Effector CD8-positive, alpha-beta T cell (primary cell): ENCODE measurements around the gene ST7.
"Not testable (repeated sequence)": the region's sequence is repeated elsewhere in the genome, so short reads cannot be mapped to it uniquely, and the experiment has no call there.

Source experiments
- DNase-seq: peaks from one replicate; lab custom pipeline; 2025; lab: John Stamatoyannopoulos, UW

Gene ST7

DNA sequence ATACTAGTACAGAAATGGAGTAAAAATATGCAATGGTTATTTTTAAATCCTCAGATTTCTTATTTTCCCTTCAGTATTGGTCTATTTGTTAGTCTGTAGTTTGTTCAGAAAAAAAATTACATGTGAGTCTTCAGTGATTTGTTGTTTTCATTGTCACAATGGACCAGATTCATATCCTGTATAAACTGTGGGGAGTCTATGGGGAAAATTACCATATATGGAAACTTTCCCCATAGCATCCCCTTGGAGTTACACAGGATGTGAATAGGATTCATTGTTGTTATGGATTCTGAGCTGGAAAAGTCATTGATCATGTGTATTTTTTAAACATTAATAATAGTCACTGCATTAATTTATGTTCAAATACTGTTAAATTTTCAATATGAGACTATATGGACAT lies 72.6 kb downstream of the ST7 start:
- no peak for DNase-seq

- not testable (repeated sequence) for DNase-seq
Measured at GRCh38 chr7:117030346-117030745, 77.0 kb downstream of the ST7 start.

- DNase-seq: not testable (repeated sequence)
Measured at GRCh38 chr7:117030793-117031192, 77.5 kb downstream of the ST7 start.

- no peak for DNase-seq
Measured at GRCh38 chr7:117032810-117033209, 79.5 kb downstream of the ST7 start.

- DNase-seq: no peak
Measured at GRCh38 chr7:117034851-117035464, 81.7 kb downstream of the ST7 start.

- no peak for DNase-seq
Measured at GRCh38 chr7:117035465-117035862, 82.2 kb downstream of the ST7 start.

GRCh38 chr7:117036053-117036669 lies 82.9 kb downstream of the ST7 start:
- DNase-seq: no peak

DNA sequence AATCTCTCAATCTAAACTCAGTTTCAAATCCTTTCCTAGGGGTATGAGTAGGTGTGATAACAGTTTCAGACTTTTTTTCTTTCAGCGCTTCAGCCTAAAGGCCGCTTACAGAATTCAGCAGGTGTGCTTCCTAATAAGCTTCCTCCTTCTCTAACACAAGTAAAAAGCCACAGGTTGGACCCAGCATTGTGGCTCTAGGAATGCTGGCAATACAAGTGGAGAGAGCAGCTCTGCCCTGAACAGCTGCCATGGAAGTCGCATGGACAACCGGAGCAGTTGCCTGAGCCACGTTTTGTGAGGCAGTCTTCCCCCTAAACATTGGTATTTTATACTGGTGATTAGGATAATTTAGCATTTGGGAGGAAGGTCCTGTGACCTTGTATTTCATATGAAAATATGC lies 83.5 kb downstream of the ST7 start:
- DNase-seq: no peak

- no peak for DNase-seq
Measured at GRCh38 chr7:117038408-117038807, 85.1 kb downstream of the ST7 start.

DNA sequence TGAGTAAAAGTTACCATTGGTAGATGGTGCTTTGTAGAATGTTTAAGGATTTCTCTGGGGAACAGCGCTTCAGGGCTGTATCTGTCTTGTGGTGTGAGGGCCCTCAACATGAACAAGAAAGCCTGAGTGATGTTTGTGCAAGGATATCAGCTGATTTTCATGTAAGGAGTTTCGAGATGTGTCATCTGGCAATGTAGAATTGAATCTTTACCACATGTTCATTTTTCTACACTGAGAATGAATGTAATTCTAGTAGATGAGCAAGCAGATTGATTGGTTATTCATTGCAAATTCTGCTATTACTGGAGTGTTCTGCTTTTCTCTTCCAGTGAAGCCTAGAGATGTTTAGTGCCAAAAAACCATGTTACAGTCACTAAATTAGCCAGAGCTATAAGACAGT lies 87.7 kb downstream of the ST7 start:
- DNase-seq: no peak

- DNase-seq: no peak
Measured at GRCh38 chr7:117041822-117042221, 88.5 kb downstream of the ST7 start.

- no peak for DNase-seq
Measured at GRCh38 chr7:117043108-117043825, 90.0 kb downstream of the ST7 start.

GRCh38 chr7:117044664-117045063 lies 91.4 kb downstream of the ST7 start:
- DNase-seq: no peak

GRCh38 chr7:117045927-117046710 lies 92.8 kb downstream of the ST7 start:
- no peak for DNase-seq

DNA sequence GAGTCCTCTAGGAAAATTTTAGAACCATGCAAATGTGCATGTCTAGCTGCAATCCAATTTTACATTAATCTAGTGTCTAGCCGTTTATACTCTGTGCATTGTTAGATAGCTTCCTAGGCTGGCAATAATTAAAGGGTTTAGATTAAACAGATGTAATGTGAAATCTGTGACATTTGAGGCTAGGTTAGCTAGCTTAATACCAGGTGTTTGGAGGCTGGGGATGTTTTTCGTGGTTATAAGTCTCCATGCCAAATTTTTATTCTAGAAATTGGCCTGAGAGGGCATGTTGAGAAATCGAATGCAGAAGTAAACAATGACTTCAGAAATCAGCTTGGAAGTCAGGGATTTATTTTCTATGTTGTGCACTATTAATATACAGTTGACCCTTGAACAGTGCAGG lies 94.2 kb downstream of the ST7 start:
- no peak for DNase-seq

- DNase-seq: no peak
Measured at GRCh38 chr7:117048114-117048866, 95.0 kb downstream of the ST7 start.

DNA sequence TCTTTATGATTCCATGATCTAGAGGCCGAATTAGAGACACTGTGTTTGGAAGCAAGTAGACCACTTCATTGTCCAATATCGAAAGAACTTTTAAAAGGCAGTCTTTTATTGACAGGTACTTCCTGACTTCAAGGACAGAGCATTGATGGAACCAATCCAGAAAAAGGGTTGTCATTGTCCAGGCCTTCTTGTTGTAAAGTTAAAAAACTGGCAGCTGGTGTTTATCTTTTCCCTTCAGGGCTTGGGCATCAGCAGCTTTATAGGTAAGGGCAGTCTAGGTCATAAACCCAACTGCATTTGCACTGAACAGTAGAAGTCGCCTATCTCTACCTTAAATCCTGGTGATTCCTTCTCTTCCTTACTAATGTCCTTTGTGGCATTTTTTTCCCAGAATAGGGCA lies 95.6 kb downstream of the ST7 start:
- DNase-seq: no peak

DNA sequence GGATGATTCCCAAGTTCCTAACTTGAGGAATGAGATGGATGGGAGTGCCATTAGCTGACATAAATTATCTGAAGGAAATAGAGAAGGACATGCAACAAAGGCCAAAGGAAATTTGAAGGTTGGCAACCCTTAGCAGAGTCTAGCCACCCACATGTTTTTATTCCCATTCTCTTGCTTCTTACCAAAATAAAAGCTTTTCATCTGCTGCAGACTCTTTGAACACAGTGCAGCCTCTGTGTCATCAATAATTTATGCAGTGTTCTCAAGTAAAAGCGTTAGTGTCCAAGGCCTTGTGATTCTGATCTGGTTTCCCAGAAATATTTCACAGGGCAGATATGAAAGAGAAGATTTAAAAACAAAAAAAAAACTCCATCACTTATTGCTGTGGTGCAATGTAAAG lies 98.5 kb downstream of the ST7 start:
- no peak for DNase-seq

DNA sequence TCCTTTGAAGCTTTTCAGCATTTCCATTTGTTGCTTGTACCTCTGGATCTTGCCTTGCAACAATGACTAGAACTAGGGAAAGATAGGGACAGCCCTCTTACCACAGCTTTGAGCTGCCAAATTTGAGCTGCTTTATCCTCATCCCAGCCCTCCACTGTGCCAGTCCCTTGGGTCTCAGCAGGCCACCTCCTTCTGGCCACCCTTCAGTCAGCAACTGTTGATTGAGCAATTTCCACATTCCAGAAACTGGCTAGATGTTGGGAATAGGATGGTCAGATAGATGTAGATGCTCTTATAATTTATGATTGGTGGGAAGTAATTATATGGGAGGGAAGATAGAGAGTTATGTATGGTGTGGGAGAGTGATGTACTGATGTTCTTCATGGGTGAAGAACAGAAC lies 100.1 kb downstream of the ST7 start:
- DNase-seq: no peak

- no peak for DNase-seq
Measured at GRCh38 chr7:117061751-117062150, 108.5 kb downstream of the ST7 start.

GRCh38 chr7:117062300-117062699 lies 109.0 kb downstream of the ST7 start:
- DNase-seq: no peak

DNA sequence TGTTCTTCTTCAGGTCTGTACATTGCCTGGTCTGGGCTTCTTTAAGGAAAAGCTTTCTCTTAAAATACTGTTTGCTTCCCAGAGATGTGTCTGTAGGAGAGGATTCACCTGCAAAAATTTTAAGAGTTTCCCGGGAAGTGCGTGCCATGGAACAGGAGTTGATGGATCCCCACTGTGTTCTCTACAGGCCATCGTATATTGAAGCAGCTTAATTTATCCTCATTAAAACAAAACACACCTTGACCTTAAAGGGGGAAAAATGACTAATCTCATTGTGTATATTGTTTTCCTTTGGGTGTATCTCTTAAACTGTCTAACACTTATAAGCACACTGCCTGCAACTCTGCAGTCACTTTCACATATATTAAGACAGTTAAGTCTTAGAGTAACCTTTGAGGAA lies 111.4 kb downstream of the ST7 start:
- DNase-seq: no peak
